Neural progenitor cell (in vitro differentiated cells): ENCODE results near the gene FAM174C. TPM values are rescaled to one million over a fixed set of nuclear protein-coding genes. Genes with fewer than 3 reads are reported as not detected.
"Not testable (repeated sequence)": the region's sequence is repeated elsewhere in the genome, so short reads cannot be mapped to it uniquely, and the experiment has no call there.

Experiments
- DNase-seq: peaks from one replicate; pipeline ENCODE4 v3.0.0-alpha.2; 2016; ENCODE audit warnings: low spot score
- H2AFZ ChIP-seq: fragments of 200-600 bp; sonication (generic); replicated peaks from 2 replicates; pipeline ENCODE4 v1.6.1; 2016; ENCODE audit warnings: antibody characterized with exemption
- H3F3A ChIP-seq: fragments of 200-600 bp; sonication (generic); 2 replicates; pipeline ENCODE4 v1.6.1; 2016; ENCODE audit warnings: antibody characterized with exemption, low read depth
- H3K27ac ChIP-seq: fragments of 200-600 bp; sonication (generic); 2 replicates; pipeline ENCODE4 v1.5.1; 2016; ENCODE audit warnings: mild to moderate bottlenecking
- H3K27me3 ChIP-seq: fragments of 200-600 bp; sonication (generic); 2 replicates; pipeline ENCODE4 v1.6.1; 2016; ENCODE audit warnings: mild to moderate bottlenecking, moderate library complexity
- H3K36me3 ChIP-seq: fragments of 200-600 bp; sonication (generic); 2 replicates; pipeline ENCODE4 v1.5.1; 2016
- H3K4me1 ChIP-seq: fragments of 200-600 bp; sonication (generic); 2 replicates; pipeline ENCODE4 v1.6.1; 2016; ENCODE audit warnings: mixed run types
- H3K4me2 ChIP-seq: fragments of 200-600 bp; sonication (generic); 2 replicates; pipeline ENCODE4 v1.6.1; 2016
- H3K4me3 ChIP-seq: fragments of 200-600 bp; sonication (generic); 2 replicates; pipeline ENCODE4 v1.5.1; 2016
- H3K79me2 ChIP-seq: fragments of 200-600 bp; sonication (generic); 2 replicates; pipeline ENCODE4 v1.6.1; 2016; ENCODE audit warnings: low read depth
- H3K9ac ChIP-seq: fragments of 200-600 bp; sonication (generic); 2 replicates; pipeline ENCODE4 v1.6.1; 2016
- H3K9me3 ChIP-seq: fragments of 200-600 bp; sonication (generic); 2 replicates; pipeline ENCODE4 v1.5.1; 2016; ENCODE audit warnings: low read depth
- H4K20me1 ChIP-seq: fragments of 200-600 bp; sonication (generic); 2 replicates; pipeline ENCODE4 v1.6.1; 2016; ENCODE audit warnings: low read depth
- H3K27ac Mint-ChIP-seq: 3 replicates; pipeline ENCODE4 v1.8.0; 2021; ENCODE audit warnings: mixed read lengths
- H3K27me3 Mint-ChIP-seq: 2 replicates; pipeline ENCODE4 v1.8.0; 2022; ENCODE audit warnings: low read depth, mild to moderate bottlenecking, inconsistent platforms, moderate library complexity, mixed read lengths; ENCODE audit not compliant: insufficient read depth
- H3K36me3 Mint-ChIP-seq: 3 replicates; pipeline ENCODE4 v1.8.0; 2021; ENCODE audit warnings: mixed read lengths
- H3K4me1 Mint-ChIP-seq: 3 replicates; pipeline ENCODE4 v1.8.0; 2021; ENCODE audit warnings: mixed read lengths
- H3K4me3 Mint-ChIP-seq: 3 replicates; pipeline ENCODE4 v1.8.0; 2021; ENCODE audit warnings: mild to moderate bottlenecking, moderate library complexity, mixed read lengths
- H3K9me3 Mint-ChIP-seq: 3 replicates; pipeline ENCODE4 v1.8.0; 2020; ENCODE audit warnings: mixed read lengths
- EZH2 ChIP-seq: fragments of 200-600 bp; sonication (generic); IDR thresholded peaks from 2 replicates; pipeline ENCODE4 v1.6.1; 2017; ENCODE audit warnings: antibody characterized with exemption, mild to moderate bottlenecking, moderate library complexity
- EZH2phosphoT487 ChIP-seq: fragments of 200-600 bp; sonication (generic); IDR thresholded peaks from 2 replicates; pipeline ENCODE4 v1.6.1; 2017; ENCODE audit warnings: antibody characterized with exemption
- total RNA-seq: library from RNA; depleted of rRNA; stranded (reverse); fragments of >200 nt; gene quantifications from 2 replicates; pipeline ENCODE4 v1.2.3, GENCODE V29; 2015; ENCODE audit warnings: low replicate concordance
- TF ChIP-seq, protein P1 (sequence below): fragments of 200-600 bp; sonication (generic); IDR thresholded peaks from 2 replicates; pipeline ENCODE4 v1.5.1; 2017; ENCODE audit warnings: antibody characterized with exemption, mild to moderate bottlenecking

FAM174C gene
- total RNA-seq, 1 donor from 2014 or later: 4.8 TPM

DNA sequence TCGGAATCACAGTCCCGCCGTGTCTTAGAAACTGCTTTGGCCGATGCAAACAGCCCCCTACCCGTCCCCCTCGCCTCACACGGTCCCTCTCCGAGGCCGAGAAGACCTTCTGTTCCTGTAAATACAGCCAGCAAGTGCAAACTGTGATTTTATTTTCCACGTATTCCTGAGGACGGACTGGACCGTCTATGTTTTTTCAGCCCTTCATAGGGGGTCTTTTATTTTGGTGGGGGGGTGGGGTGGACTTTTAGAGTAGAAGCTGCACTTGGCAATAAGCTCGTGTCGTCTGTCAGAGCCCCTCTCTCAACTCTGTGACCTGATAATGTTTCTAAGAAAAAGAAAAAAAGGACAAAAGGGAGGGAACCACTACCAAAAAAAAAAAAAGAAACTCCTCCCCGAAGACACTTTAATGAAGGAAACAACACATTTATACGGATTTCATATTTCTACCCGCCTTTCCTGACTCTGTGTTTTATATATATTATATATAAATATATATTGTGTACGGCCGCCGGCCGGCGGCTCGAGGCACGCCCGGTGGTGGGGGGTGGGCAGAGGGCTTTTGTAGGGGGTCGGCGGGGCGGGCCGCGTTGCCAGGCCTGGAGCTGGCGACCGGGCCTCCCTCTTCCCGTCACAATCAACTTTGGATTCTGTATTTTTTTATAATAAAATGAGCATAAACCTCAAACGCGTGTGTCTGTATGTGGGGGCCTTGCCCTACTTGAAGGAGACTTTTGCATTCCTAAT, 25.6 kb downstream of the FAM174C start:
- peaks cover 6% of the 10 kb centered on the region for H3K27me3 Mint-ChIP-seq
- H3K27ac Mint-ChIP-seq: no peak overlapping the region
- peaks cover 21% of the 10 kb centered on the region for H3F3A ChIP-seq
- H3K9me3 Mint-ChIP-seq: no peaks in the 10 kb centered on the region
- TF ChIP-seq EZH2phosphoT487 (no peak), EZH2 (no peak)
- TF ChIP-seq, protein P1, sequence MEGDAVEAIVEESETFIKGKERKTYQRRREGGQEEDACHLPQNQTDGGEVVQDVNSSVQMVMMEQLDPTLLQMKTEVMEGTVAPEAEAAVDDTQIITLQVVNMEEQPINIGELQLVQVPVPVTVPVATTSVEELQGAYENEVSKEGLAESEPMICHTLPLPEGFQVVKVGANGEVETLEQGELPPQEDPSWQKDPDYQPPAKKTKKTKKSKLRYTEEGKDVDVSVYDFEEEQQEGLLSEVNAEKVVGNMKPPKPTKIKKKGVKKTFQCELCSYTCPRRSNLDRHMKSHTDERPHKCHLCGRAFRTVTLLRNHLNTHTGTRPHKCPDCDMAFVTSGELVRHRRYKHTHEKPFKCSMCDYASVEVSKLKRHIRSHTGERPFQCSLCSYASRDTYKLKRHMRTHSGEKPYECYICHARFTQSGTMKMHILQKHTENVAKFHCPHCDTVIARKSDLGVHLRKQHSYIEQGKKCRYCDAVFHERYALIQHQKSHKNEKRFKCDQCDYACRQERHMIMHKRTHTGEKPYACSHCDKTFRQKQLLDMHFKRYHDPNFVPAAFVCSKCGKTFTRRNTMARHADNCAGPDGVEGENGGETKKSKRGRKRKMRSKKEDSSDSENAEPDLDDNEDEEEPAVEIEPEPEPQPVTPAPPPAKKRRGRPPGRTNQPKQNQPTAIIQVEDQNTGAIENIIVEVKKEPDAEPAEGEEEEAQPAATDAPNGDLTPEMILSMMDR: no peak
- peaks cover 5% of the 10 kb centered on the region for H3K36me3 Mint-ChIP-seq
- no peaks in the 10 kb centered on the region for H3K36me3 ChIP-seq
- no peaks in the 10 kb centered on the region for H3K27me3 ChIP-seq
- no peak overlapping the region for H3K4me2 ChIP-seq
- no peaks in the 10 kb centered on the region for H3K79me2 ChIP-seq
- no peak for DNase-seq
- no peaks in the 10 kb centered on the region for H3K9me3 ChIP-seq
- no peak overlapping the region for H3K9ac ChIP-seq
- H3K4me3 ChIP-seq: no peak overlapping the region
- H3K4me1 Mint-ChIP-seq: peaks cover 12% of the 10 kb centered on the region
- peaks cover 10% of the 10 kb centered on the region for H4K20me1 ChIP-seq
- no peak overlapping the region for H2AFZ ChIP-seq
- peaks cover 19% of the 10 kb centered on the region for H3K4me1 ChIP-seq
- peak overlapping the region; percentile 27 for H3K4me3 Mint-ChIP-seq
- H3K27ac ChIP-seq: no peak overlapping the region

DNA sequence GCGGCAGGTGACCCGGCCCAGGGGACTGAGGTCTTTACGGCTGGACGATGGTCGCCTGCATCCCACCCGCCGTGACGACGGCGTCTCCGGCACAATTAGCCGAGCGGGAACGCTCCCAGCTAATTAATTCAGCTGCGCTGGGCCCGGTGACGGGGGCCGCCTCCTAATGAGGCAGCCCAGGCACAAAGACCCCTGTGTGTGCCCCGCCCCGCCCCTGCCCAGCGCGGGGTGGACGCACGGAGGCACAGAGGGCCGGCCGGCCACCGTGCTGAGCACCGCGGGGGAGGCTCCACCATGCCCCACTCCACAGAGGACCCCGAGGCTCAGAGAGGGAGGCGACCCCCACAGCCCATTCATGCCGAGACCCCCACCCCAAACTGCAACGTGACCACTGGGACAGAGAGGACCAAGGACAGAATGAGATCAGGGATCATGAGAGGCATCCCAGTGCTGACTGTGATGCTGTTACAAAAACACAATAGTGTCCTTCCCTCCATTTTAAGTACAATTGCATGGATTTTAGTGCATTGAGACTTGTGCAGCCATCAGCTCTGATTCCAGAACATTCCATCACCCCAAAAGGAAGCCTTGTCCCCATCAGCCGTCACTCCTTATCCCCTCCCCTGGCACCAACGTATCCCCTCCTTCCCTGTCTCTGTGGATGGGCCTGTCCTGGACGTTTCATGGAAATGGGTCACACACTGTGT, 27.4 kb downstream of the FAM174C start:
- peaks cover 17% of the 10 kb centered on the region for H3F3A ChIP-seq
- H3K4me1 Mint-ChIP-seq: peaks cover 9% of the 10 kb centered on the region
- H3K4me3 ChIP-seq: no peak overlapping the region
- no peaks in the 10 kb centered on the region for H3K27me3 ChIP-seq
- H3K4me3 Mint-ChIP-seq: peak overlapping the region; percentile 59
- no peaks in the 10 kb centered on the region for H4K20me1 ChIP-seq
- peak; percentile 85 for DNase-seq
- H3K9me3 ChIP-seq: no peaks in the 10 kb centered on the region
- no peaks in the 10 kb centered on the region for H3K79me2 ChIP-seq
- H3K27ac ChIP-seq: no peak overlapping the region
- peaks cover 5% of the 10 kb centered on the region for H3K36me3 Mint-ChIP-seq
- TF ChIP-seq EZH2phosphoT487: no peak
- H3K9ac ChIP-seq: no peak overlapping the region
- H3K27ac Mint-ChIP-seq: peak overlapping the region; percentile 31
- peak overlapping the region; percentile 50 for H3K4me2 ChIP-seq
- H3K27me3 Mint-ChIP-seq: peaks cover 13% of the 10 kb centered on the region
- no peak overlapping the region for H2AFZ ChIP-seq
- no peaks in the 10 kb centered on the region for H3K36me3 ChIP-seq
- H3K4me1 ChIP-seq: peaks cover 19% of the 10 kb centered on the region
- H3K9me3 Mint-ChIP-seq: no peaks in the 10 kb centered on the region

DNA sequence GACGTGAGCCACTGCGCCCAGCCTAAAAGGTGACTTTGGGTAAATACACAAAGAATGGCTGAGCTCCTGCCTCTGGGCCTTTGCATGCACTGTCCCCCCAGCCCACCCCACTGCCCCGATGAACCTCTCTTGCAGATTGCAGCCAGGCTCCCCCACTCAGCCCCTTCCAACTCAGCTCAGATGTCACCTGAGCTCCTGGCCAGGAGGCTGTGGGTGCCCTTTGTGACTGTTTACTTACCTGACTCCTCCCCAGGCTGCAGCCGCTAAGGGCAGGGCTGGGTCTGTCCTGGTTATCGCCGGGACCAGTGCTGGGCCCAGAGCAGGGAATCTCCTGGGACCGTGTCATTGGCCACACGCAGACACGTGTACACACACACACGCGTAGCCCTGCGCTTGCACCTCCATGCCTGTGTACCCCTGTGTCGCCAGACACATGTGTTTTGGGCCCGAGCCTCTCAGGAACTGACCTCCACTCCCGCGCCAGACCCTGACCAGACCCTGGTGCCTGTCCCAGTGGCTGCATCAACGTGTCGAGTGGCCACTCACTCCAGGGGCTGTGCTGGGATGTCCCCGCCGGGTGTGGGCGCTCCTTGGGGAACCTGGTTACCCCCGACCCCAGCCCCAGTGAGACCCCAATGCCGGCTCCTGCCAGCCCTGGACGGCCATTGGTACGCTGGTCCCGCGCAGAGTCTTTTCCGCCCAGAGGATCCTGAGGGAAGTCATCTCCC, 29.0 kb downstream of the FAM174C start:
- no peaks in the 10 kb centered on the region for H3K9me3 Mint-ChIP-seq
- H3K27ac ChIP-seq: no peak overlapping the region
- peaks cover 22% of the 10 kb centered on the region for H3F3A ChIP-seq
- no peaks in the 10 kb centered on the region for H3K9me3 ChIP-seq
- H3K4me2 ChIP-seq: no peak overlapping the region
- peaks cover 3% of the 10 kb centered on the region for H3K36me3 Mint-ChIP-seq
- H3K4me1 ChIP-seq: peaks cover 19% of the 10 kb centered on the region
- no peak overlapping the region for H3K27ac Mint-ChIP-seq
- H3K36me3 ChIP-seq: no peaks in the 10 kb centered on the region
- H4K20me1 ChIP-seq: no peaks in the 10 kb centered on the region
- no peak for DNase-seq
- H3K4me3 Mint-ChIP-seq: no peak overlapping the region
- H2AFZ ChIP-seq: no peak overlapping the region
- peaks cover 10% of the 10 kb centered on the region for H3K27me3 Mint-ChIP-seq
- no peak overlapping the region for H3K9ac ChIP-seq
- H3K27me3 ChIP-seq: no peaks in the 10 kb centered on the region
- TF ChIP-seq, protein P1: no peak
- TF ChIP-seq EZH2phosphoT487 (no peak), EZH2 (no peak)
- no peaks in the 10 kb centered on the region for H3K79me2 ChIP-seq
- H3K4me3 ChIP-seq: no peak overlapping the region
- H3K4me1 Mint-ChIP-seq: peaks cover 9% of the 10 kb centered on the region

DNA sequence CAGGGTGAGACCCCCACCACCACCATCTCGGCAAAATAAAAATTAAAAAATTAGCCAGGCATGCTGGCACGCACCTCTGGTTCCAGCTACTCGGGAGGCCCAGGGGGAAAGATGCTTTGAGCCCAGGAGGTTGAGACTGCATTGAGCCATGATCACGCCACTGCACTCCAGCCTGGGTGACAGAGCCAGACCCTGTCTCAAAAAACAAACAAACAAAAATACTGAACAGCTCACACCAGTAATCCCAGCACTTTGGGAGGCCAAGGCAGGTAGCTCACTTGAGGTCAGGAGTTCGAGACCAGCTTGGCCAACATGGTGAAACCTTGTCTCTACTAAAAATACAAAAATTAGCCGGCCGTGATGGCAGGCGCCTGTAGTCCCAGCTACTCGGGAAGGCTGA, 30.0 kb downstream of the FAM174C start:
- H3K4me1 ChIP-seq: peaks cover 19% of the 10 kb centered on the region
- H3K9me3 Mint-ChIP-seq, H3K36me3 Mint-ChIP-seq, H3K4me2 ChIP-seq, H3K9ac ChIP-seq, H3K27me3 ChIP-seq, H3K79me2 ChIP-seq, H3K4me3 ChIP-seq, DNase-seq, H2AFZ ChIP-seq, H3K4me3 Mint-ChIP-seq, H3K36me3 ChIP-seq, H3K9me3 ChIP-seq, H3K27ac Mint-ChIP-seq, H4K20me1 ChIP-seq, H3K27ac ChIP-seq: not testable (repeated sequence)
- Mint-ChIP-seq H3K27me3 (peaks cover 14% of the 10 kb centered on the region), H3K4me1 (peaks cover 15% of the 10 kb centered on the region)
- H3F3A ChIP-seq: peaks cover 22% of the 10 kb centered on the region
